T-cell (primary cell): ENCODE data around the gene VEZT. TPM values are rescaled to one million over a fixed set of nuclear protein-coding genes. Genes with fewer than 3 reads are reported as not detected.

ENCODE experiments used
- ATAC-seq, 4 experiments: fragments of 200-7000 bp in 3 of 4; fragments of 150-1000 bp in 1 of 4; cut with Tn5 transposase; replicated peaks in 1 of 4; 1 replicate in 3 of 4; 2 replicates in 1 of 4; pipeline ENCODE4 v1.10.0; 2021; ENCODE audit warnings: moderate library complexity in 3 of 4, mild to moderate bottlenecking in 2 of 4, moderate number of reproducible peaks in 1 of 4
- CTCF ChIA-PET, 2 donors: fragments of 300-600 bp; sonication (Branson Sonifier 250); formaldehyde crosslinking; loops; one replicate each; lab custom pipeline; 2022; ENCODE audit warnings: antibody characterized with exemption in 2 of 2; lab: Charles Lee
- POLR2A ChIA-PET, 2 donors: fragments of 300-600 bp; sonication (Branson Sonifier 250); formaldehyde crosslinking; loops; one replicate each; lab custom pipeline; 2022; ENCODE audit warnings: antibody characterized with exemption in 2 of 2; lab: Charles Lee
- DNase-seq, 35 experiments: peaks; one replicate each; pipeline versions ENCODE4 v3.0.0 to v3.0.0-alpha.2; 2013 to 2023
- H3K27ac ChIP-seq: one replicate; pipeline ENCODE4 v1.5.1; 2013; ENCODE audit warnings: low read length
- H3K27me3 ChIP-seq, 2 experiments: replicated peaks in 1 of 2; 1 replicate in 1 of 2; 2 replicates in 1 of 2; pipeline versions ENCODE4 v1.6.1 to v1.7.0; 2013; ENCODE audit warnings: low read length in 1 of 2, mixed read lengths in 1 of 2; ENCODE audit not compliant: control insufficient read depth in 2 of 2, insufficient read depth in 2 of 2; ENCODE audit errors: extremely low read depth in 1 of 2
- H3K36me3 ChIP-seq, 2 donors: 1 replicate in 1 of 2; 2 replicates in 1 of 2; pipeline versions ENCODE4 v1.6.1 to v1.7.0; 2013; ENCODE audit warnings: low read length in 1 of 2; ENCODE audit not compliant: control insufficient read depth in 2 of 2, insufficient read depth in 1 of 2; ENCODE audit errors: extremely low read depth in 1 of 2
- H3K4me1 ChIP-seq, 2 experiments: 1 replicate in 1 of 2; 2 replicates in 1 of 2; pipeline versions ENCODE4 v1.6.1 to v1.7.0; 2013; ENCODE audit warnings: low read length in 2 of 2, mixed read lengths in 1 of 2; ENCODE audit not compliant: insufficient read depth in 2 of 2, control insufficient read depth in 1 of 2; ENCODE audit errors: extremely low read depth in 1 of 2
- H3K4me3 ChIP-seq, 2 donors: 1 replicate in 1 of 2; 2 replicates in 1 of 2; pipeline versions ENCODE4 v1.5.1 to v1.7.0; 2013; ENCODE audit warnings: mild to moderate bottlenecking in 2 of 2, low read length in 1 of 2, moderate library complexity in 1 of 2; ENCODE audit not compliant: control insufficient read depth in 1 of 2; ENCODE audit errors: extremely low read depth in 1 of 2
- H3K9me3 ChIP-seq: 2 replicates; pipeline ENCODE4 v1.7.0; 2013
- H3K27ac Mint-ChIP-seq, 2 donors: one replicate each; pipeline ENCODE4 v1.8.0; 2020 to 2021; ENCODE audit warnings: mild to moderate bottlenecking in 2 of 2, mixed read lengths in 2 of 2
- H3K27me3 Mint-ChIP-seq, 2 donors: one replicate each; pipeline ENCODE4 v1.8.0; 2021 to 2022; ENCODE audit warnings: mixed read lengths in 2 of 2
- H3K36me3 Mint-ChIP-seq: one replicate; pipeline ENCODE4 v1.8.0; 2021; ENCODE audit warnings: mixed read lengths
- H3K4me1 Mint-ChIP-seq, 3 donors: one replicate each; pipeline ENCODE4 v1.8.0; 2020 to 2022; ENCODE audit warnings: mixed read lengths in 3 of 3, mild to moderate bottlenecking in 1 of 3
- H3K4me3 Mint-ChIP-seq, 3 donors: one replicate each; pipeline ENCODE4 v1.8.0; 2020 to 2022; ENCODE audit warnings: mild to moderate bottlenecking in 3 of 3, mixed read lengths in 3 of 3, moderate library complexity in 3 of 3
- H3K9me3 Mint-ChIP-seq, 3 donors: one replicate each; pipeline ENCODE4 v1.8.0; 2020 to 2022; ENCODE audit warnings: mixed read lengths in 3 of 3
- WGBS: methylation state at CpG from one replicate; pipeline ENCODE4 v1.1.5; 2013; ENCODE audit warnings: missing lambda C conversion rate; ENCODE audit not compliant: insufficient coverage; 5-methylcytosine and 5-hydroxymethylcytosine counted together
- total RNA-seq, 35 experiments: library from RNA in 6 of 35; stranded (reverse) in 6 of 35; fragments of 120-200 nt in 1 of 35; gene quantifications; one replicate each; pipeline versions ENCODE4 v1.2.1 to v1.2.4 and lab custom pipeline; 2013 to 2026

Gene VEZT
- total RNA-seq, 5 donors from 2014 or later (not counting 1 experiment from before 2014, with no cell fraction given) = 27.0 to 48.9 (median 36.8) TPM

- H3K27ac Mint-ChIP-seq = no peak overlapping the region
- ChIA-PET CTCF (no interaction called here), POLR2A (interaction anchor here in 1 of 2 donors (0.6 kb wide), 1 partner anchor 259 kb away, joined by 4 read pairs; no protein-coding TSS in a partner anchor)
- H3K4me3 Mint-ChIP-seq = no peak overlapping the region
- H3K27me3 Mint-ChIP-seq = no peaks in the 10 kb centered on the region
- H3K27ac ChIP-seq = no peak overlapping the region
- no peaks in the 10 kb centered on the region for H3K4me1 ChIP-seq
- H3K9me3 ChIP-seq = no peaks in the 10 kb centered on the region
- H3K4me3 ChIP-seq = no peak overlapping the region
- H3K9me3 Mint-ChIP-seq = no peaks in the 10 kb centered on the region
- H3K36me3 Mint-ChIP-seq = peaks cover 43% of the 10 kb centered on the region
- H3K27me3 ChIP-seq = no peaks in the 10 kb centered on the region
- WGBS = no CpG with 5 or more reads among the region's 3 CpGs
- H3K36me3 ChIP-seq = peaks cover 12 to 37% of the 10 kb centered on the region in 2 donors
- ATAC-seq (no peak), DNase-seq (no peak)
- no peaks in the 10 kb centered on the region for H3K4me1 Mint-ChIP-seq
These were observed 45.2 kb downstream of the VEZT start for GRCh38 chr12:95262808-95263207.

DNA sequence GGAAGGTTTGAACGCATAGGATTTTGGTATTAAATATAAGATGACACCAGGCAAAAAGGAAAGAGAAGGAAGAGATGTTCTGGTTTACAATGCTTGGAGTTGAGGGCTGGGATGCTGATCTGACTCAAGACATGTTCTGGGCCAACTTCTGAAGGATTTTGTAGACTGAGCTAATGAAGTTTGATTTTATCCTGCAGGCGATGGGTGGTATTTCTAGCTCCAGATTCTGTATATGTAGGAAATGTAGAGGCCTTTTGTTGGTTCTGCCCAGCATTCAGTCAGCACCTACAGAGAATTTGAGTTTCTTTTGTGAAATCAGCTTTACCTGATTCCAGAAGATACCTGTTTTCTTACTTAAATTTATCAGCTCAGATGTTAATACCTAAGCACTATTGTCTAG is 48.2 kb downstream of the VEZT start:
- Histone ChIP-seq H3K4me3 (no peak overlapping the region), H3K36me3 (peaks cover 12 to 41% of the 10 kb centered on the region in 2 donors), H3K9me3 (no peaks in the 10 kb centered on the region), H3K4me1 (no peaks in the 10 kb centered on the region), H3K27ac (no peak overlapping the region), H3K27me3 (no peaks in the 10 kb centered on the region)
- ChIA-PET POLR2A (no interaction called here), CTCF (no interaction called here)
- ATAC-seq = no peak
- Mint-ChIP-seq H3K4me3 (no peak overlapping the region), H3K4me1 (no peaks in the 10 kb centered on the region), H3K27ac (no peak overlapping the region), H3K36me3 (peaks cover 36% of the 10 kb centered on the region), H3K9me3 (no peaks in the 10 kb centered on the region), H3K27me3 (no peaks in the 10 kb centered on the region)
- WGBS = 100% methylated on average over 1 of the region's 2 CpGs
- no peak for DNase-seq

DNA sequence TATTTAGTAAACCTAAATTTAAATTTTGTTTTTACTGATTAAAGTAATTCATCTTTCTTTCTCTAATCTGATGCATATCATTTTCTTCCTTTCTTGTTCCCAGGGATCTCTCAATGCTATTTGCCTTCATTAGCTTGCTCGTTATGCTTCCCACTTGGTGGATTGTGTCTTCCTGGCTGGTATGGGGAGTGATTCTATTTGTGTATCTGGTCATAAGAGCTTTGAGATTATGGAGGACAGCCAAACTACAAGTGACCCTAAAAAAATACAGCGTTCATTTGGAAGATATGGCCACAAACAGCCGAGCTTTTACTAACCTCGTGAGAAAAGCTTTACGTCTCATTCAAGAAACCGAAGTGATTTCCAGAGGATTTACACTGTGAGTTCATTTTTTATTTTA is 48.6 kb downstream of the VEZT start:
- Histone ChIP-seq H3K4me3 (no peak overlapping the region), H3K36me3 (peaks cover 12 to 42% of the 10 kb centered on the region in 2 donors), H3K27ac (no peak overlapping the region), H3K9me3 (no peaks in the 10 kb centered on the region), H3K4me1 (no peaks in the 10 kb centered on the region), H3K27me3 (no peaks in the 10 kb centered on the region)
- Mint-ChIP-seq H3K4me1 (no peaks in the 10 kb centered on the region), H3K4me3 (no peak overlapping the region), H3K36me3 (peaks cover 37% of the 10 kb centered on the region), H3K27ac (no peak overlapping the region), H3K9me3 (no peaks in the 10 kb centered on the region), H3K27me3 (no peaks in the 10 kb centered on the region)
- no peak for ATAC-seq
- POLR2A ChIA-PET = no interaction called here
- CTCF ChIA-PET = no interaction called here
- WGBS = no CpG with 5 or more reads among the region's 6 CpGs
- no peak for DNase-seq

GRCh38 chr12:95269892-95270291 is 52.3 kb downstream of the VEZT start:
- Histone ChIP-seq H3K27ac (no peak overlapping the region), H3K9me3 (no peaks in the 10 kb centered on the region), H3K4me3 (no peak overlapping the region), H3K27me3 (no peaks in the 10 kb centered on the region), H3K4me1 (no peaks in the 10 kb centered on the region), H3K36me3 (peaks cover 5 to 38% of the 10 kb centered on the region in 2 donors)
- Mint-ChIP-seq H3K27me3 (no peaks in the 10 kb centered on the region), H3K9me3 (no peaks in the 10 kb centered on the region), H3K36me3 (peaks cover 39% of the 10 kb centered on the region), H3K4me3 (no peak overlapping the region), H3K27ac (no peak overlapping the region), H3K4me1 (no peaks in the 10 kb centered on the region)
- no peak for DNase-seq
- CTCF ChIA-PET = interaction anchor here in 1 of 2 donors (0.6 kb wide), 1 partner anchor 36 kb away, joined by 4 read pairs; no protein-coding TSS in a partner anchor
- POLR2A ChIA-PET = no interaction called here
- ATAC-seq = no peak
- no CpG with 5 or more reads among the region's 3 CpGs for WGBS

GRCh38 chr12:95271465-95271864 is 53.9 kb downstream of the VEZT start:
- no peak overlapping the region for H3K4me3 ChIP-seq
- H3K9me3 ChIP-seq = no peaks in the 10 kb centered on the region
- Mint-ChIP-seq H3K4me3 (no peak overlapping the region), H3K9me3 (no peaks in the 10 kb centered on the region), H3K27me3 (no peaks in the 10 kb centered on the region), H3K27ac (no peak overlapping the region), H3K4me1 (no peaks in the 10 kb centered on the region), H3K36me3 (peaks cover 39% of the 10 kb centered on the region)
- ChIA-PET POLR2A (no interaction called here), CTCF (interaction anchor here (0.5 to 0.6 kb wide), 2 partner anchors 23 to 263 kb away, joined by 3 read pairs; no protein-coding TSS in a partner anchor)
- no peaks in the 10 kb centered on the region for H3K4me1 ChIP-seq
- no peak for DNase-seq
- ATAC-seq = no peak
- 100% methylated on average over 1 of the region's 2 CpGs for WGBS
- no peak overlapping the region for H3K27ac ChIP-seq
- no peaks in the 10 kb centered on the region for H3K27me3 ChIP-seq
- peaks cover 0 to 31% of the 10 kb centered on the region in 2 donors for H3K36me3 ChIP-seq

DNA sequence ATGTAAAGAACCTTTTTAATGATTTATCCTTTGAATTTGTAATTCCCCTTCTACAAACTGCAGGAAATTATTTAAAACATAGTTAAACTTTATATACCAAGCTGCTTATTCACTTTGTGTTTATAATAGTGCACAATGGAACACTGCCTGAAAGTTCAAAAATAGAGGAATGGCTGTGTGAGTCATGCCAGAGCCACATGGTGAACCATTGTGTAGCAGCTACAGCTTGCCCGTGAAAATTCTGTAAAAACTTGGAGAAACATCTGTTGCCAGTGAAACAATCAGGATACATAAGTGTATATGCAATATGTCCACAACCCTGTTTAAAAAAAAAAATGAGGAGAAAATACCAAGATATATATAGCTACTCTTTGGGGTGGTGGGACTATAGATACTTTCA is 59.5 kb downstream of the VEZT start:
- Histone ChIP-seq H3K4me1 (no peaks in the 10 kb centered on the region), H3K27ac (no peak overlapping the region), H3K36me3 (peaks cover 2 to 38% of the 10 kb centered on the region in 2 donors), H3K9me3 (no peaks in the 10 kb centered on the region), H3K27me3 (no peaks in the 10 kb centered on the region), H3K4me3 (no peak overlapping the region)
- WGBS = no CpG with 5 or more reads among the region's 1 CpG
- DNase-seq (no peak), ATAC-seq (no peak)
- peaks cover 0 to 2% (median 0%) of the 10 kb centered on the region in 3 donors for H3K4me1 Mint-ChIP-seq
- CTCF ChIA-PET = interaction anchor here in 1 of 2 donors (0.7 kb wide), 1 partner anchor 257 kb away, joined by 4 read pairs; no protein-coding TSS in a partner anchor
- H3K36me3 Mint-ChIP-seq = peaks cover 51% of the 10 kb centered on the region
- no peaks in the 10 kb centered on the region for H3K27me3 Mint-ChIP-seq
- H3K9me3 Mint-ChIP-seq = no peaks in the 10 kb centered on the region
- POLR2A ChIA-PET = no interaction called here
- H3K4me3 Mint-ChIP-seq = no peak overlapping the region
- H3K27ac Mint-ChIP-seq = no peak overlapping the region
